DOHH2 (cell line): Measurements from ENCODE around the gene RASGEF1B.

Source experiments
- H3F3A ChIP-seq: fragments of 200-600 bp; sonication (generic), shearing (Covaris generic); 2 replicates; pipeline ENCODE4 v1.6.0; 2016; ENCODE audit warnings: antibody characterized with exemption, mild to moderate bottlenecking; ENCODE audit not compliant: control insufficient read depth, insufficient read depth
- H3K27ac ChIP-seq: fragments of 200-600 bp; sonication (generic); 2 replicates; pipeline ENCODE4 v1.5.1; 2014; ENCODE audit warnings: low read depth, mild to moderate bottlenecking, low read length, moderate library complexity
- H3K27me3 ChIP-seq: fragments of 200-600 bp; sonication (generic); 2 replicates; pipeline ENCODE4 v1.6.1; 2014; ENCODE audit warnings: mild to moderate bottlenecking, low read length, mixed read lengths; ENCODE audit not compliant: control insufficient read depth
- H3K36me3 ChIP-seq: fragments of 200-600 bp; sonication (generic); 2 replicates; pipeline ENCODE4 v1.6.1; 2014; ENCODE audit warnings: mild to moderate bottlenecking, low read length, moderate library complexity, mixed read lengths; ENCODE audit not compliant: control insufficient read depth
- H3K4me1 ChIP-seq: fragments of 200-600 bp; sonication (generic); 2 replicates; pipeline ENCODE4 v1.6.1; 2014; ENCODE audit warnings: mild to moderate bottlenecking, low read length, mixed read lengths; ENCODE audit not compliant: control insufficient read depth
- H3K4me2 ChIP-seq: fragments of 200-600 bp; sonication (generic); 2 replicates; pipeline ENCODE4 v1.6.0; 2014; ENCODE audit warnings: mild to moderate bottlenecking, low read length, moderate library complexity
- H3K4me3 ChIP-seq: fragments of 200-600 bp; sonication (generic); 2 replicates; pipeline ENCODE4 v1.5.1; 2014; ENCODE audit warnings: mild to moderate bottlenecking, low read length, mixed read lengths
- H3K79me2 ChIP-seq: fragments of 200-600 bp; sonication (generic); 2 replicates; pipeline ENCODE4 v1.6.1; 2014; ENCODE audit warnings: mild to moderate bottlenecking, low read length, mixed read lengths; ENCODE audit not compliant: control insufficient read depth
- H3K9me2 ChIP-seq: fragments of 200-600 bp; sonication (generic); replicated peaks from 2 replicates; pipeline ENCODE4 v1.6.1; 2014; ENCODE audit warnings: mild to moderate bottlenecking, low read length, mixed read lengths; ENCODE audit not compliant: control insufficient read depth
- H3K9me3 ChIP-seq: fragments of 200-600 bp; sonication (generic); 2 replicates; pipeline ENCODE4 v1.6.1; 2014; ENCODE audit warnings: antibody characterized with exemption, low read length, mixed read lengths; ENCODE audit not compliant: control insufficient read depth, insufficient read depth
- H4K20me1 ChIP-seq: fragments of 200-600 bp; sonication (generic); 2 replicates; pipeline ENCODE4 v1.6.0; 2014; ENCODE audit warnings: low read depth, mild to moderate bottlenecking, antibody characterized with exemption, low read length, moderate library complexity; ENCODE audit not compliant: control insufficient read depth, insufficient read depth
- EZH2phosphoT487 ChIP-seq: fragments of 200-600 bp; sonication (generic); IDR thresholded peaks from 2 replicates; pipeline ENCODE4 v1.6.1; 2017; ENCODE audit warnings: borderline replicate concordance, mild to moderate bottlenecking, antibody characterized with exemption, low read length, moderate library complexity, mixed read lengths
- TF ChIP-seq, protein P1 (sequence below): fragments of 200-600 bp; sonication (generic); IDR thresholded peaks from one replicate; pipeline ENCODE4 v1.5.1; 2014; ENCODE audit warnings: antibody characterized with exemption, mild to moderate bottlenecking, low read depth, low read length; ENCODE audit not compliant: poor library complexity, severe bottlenecking

RASGEF1B gene

DNA sequence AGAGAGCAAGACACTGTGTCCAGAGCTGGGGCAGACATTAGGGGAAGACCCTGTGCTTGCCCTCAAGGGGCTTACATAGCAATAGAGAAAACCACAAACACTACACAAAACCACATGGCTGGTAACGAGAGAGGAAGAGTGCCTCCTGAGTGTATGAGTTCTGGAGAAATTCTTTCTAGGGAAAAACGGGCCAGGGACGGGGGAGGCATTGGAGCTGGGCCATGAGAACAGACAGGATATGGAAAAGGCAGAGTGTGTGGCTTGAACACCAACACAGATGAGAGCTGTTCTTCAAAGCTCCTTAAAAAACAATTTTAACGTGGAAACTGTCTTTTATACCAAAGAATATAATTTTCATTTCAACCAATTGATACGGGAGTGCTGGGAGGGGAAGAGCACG, 42.7 kb downstream of the RASGEF1B start:
- TF ChIP-seq EZH2phosphoT487 = no peak
- TF ChIP-seq, protein P1, sequence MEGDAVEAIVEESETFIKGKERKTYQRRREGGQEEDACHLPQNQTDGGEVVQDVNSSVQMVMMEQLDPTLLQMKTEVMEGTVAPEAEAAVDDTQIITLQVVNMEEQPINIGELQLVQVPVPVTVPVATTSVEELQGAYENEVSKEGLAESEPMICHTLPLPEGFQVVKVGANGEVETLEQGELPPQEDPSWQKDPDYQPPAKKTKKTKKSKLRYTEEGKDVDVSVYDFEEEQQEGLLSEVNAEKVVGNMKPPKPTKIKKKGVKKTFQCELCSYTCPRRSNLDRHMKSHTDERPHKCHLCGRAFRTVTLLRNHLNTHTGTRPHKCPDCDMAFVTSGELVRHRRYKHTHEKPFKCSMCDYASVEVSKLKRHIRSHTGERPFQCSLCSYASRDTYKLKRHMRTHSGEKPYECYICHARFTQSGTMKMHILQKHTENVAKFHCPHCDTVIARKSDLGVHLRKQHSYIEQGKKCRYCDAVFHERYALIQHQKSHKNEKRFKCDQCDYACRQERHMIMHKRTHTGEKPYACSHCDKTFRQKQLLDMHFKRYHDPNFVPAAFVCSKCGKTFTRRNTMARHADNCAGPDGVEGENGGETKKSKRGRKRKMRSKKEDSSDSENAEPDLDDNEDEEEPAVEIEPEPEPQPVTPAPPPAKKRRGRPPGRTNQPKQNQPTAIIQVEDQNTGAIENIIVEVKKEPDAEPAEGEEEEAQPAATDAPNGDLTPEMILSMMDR = no peak
- Histone ChIP-seq H3K4me3 (no peak overlapping the region), H3K79me2 (no peaks in the 10 kb centered on the region), H4K20me1 (no peaks in the 10 kb centered on the region), H3K4me1 (no peaks in the 10 kb centered on the region), H3K4me2 (no peak overlapping the region), H3K36me3 (peaks cover 70% of the 10 kb centered on the region), H3F3A (no peaks in the 10 kb centered on the region), H3K9me2 (no peaks in the 10 kb centered on the region), H3K27me3 (no peaks in the 10 kb centered on the region), H3K9me3 (no peaks in the 10 kb centered on the region), H3K27ac (no peak overlapping the region)

DNA sequence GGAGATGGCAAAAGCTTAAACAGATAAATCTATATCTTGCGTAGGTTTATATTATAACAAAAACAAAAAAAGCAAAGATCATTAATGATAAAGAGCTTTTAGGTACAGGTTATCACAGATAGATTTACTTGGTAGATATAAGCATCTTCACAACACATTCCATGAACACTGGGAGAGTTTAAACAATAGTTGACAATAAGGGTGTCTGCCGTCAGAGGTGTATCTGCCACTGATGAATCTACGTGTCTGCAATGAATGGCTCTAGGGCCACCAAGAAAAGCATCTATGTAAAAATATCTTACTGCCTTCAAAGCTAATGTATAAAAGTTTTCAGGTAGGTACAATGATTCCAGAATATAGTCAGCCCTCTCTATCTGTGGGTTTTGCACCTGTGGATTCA, 43.7 kb downstream of the RASGEF1B start:
- H3K4me1 ChIP-seq = no peaks in the 10 kb centered on the region
- H3K9me3 ChIP-seq = no peaks in the 10 kb centered on the region
- H3K27ac ChIP-seq = no peak overlapping the region
- H3K79me2 ChIP-seq = no peaks in the 10 kb centered on the region
- H3K36me3 ChIP-seq = peaks cover 60% of the 10 kb centered on the region
- no peaks in the 10 kb centered on the region for H3K9me2 ChIP-seq
- H3K4me3 ChIP-seq = no peak overlapping the region
- no peaks in the 10 kb centered on the region for H3F3A ChIP-seq
- no peak overlapping the region for H3K4me2 ChIP-seq
- TF ChIP-seq, protein P1 = no peak
- TF ChIP-seq EZH2phosphoT487 = no peak
- H4K20me1 ChIP-seq = no peaks in the 10 kb centered on the region
- no peaks in the 10 kb centered on the region for H3K27me3 ChIP-seq

DNA sequence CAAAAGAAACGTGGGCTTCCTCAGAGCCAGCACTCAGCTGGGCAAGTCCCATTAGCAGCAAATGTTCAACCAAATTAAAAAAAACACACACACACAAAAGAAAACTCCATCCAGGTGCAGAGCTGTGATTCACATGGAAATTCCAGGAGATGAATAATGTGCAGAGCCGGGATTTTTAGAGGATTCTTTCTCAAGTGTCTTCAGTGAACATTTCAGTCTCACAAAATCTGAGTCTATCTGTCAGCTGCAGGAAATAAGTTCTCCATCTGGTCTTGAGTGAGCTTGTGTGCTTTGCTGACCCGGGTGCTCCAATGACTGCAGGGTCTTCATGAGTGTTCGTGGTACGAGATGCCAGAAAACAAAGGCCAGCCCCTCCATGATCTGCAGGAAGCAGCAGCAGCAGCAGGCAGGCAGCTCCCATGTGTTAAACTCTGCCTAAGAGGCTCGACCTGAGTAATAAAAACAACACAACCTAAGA, 44.3 kb downstream of the RASGEF1B start:
- Histone ChIP-seq H3K27ac (no peak overlapping the region), H3K79me2 (no peaks in the 10 kb centered on the region), H3K36me3 (peaks cover 57% of the 10 kb centered on the region), H3K4me2 (no peak overlapping the region), H4K20me1 (no peaks in the 10 kb centered on the region), H3K27me3 (no peaks in the 10 kb centered on the region), H3K9me2 (no peaks in the 10 kb centered on the region), H3K4me3 (no peak overlapping the region), H3K9me3 (no peaks in the 10 kb centered on the region), H3F3A (no peaks in the 10 kb centered on the region), H3K4me1 (0 out of 2 replicates have a peak, but pooled peaks cover 3% of the 10 kb centered on the region)
- TF ChIP-seq EZH2phosphoT487 = no peak
- TF ChIP-seq, protein P1 = no peak

DNA sequence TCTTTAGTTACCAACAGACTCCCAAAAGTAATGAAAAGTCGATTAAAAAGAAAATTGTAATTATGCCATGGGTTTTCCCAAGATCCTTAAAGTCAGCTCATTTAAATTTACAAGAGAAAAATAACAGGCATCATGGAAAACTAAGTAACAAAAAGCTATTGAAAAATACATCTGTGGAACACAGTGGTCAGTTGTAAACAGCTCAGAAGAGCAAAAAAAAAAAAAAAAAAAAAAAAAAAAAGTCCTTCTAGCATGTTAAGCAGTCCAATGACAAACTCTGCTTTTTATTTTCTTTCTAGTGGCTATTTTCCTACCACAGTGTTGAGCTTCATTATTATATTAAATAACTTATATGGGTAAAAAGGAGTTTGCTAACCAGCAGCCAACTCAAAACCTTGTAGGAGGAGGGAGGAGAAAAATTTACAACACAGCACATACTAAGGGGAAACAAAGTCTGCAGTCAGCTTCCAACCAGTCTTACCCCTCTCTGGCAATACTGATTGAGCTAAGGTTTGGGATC, 44.9 kb downstream of the RASGEF1B start:
- H4K20me1 ChIP-seq = no peaks in the 10 kb centered on the region
- H3F3A ChIP-seq = no peaks in the 10 kb centered on the region
- TF ChIP-seq EZH2phosphoT487 = no peak
- TF ChIP-seq, protein P1 = no peak
- peaks cover 51% of the 10 kb centered on the region for H3K36me3 ChIP-seq
- no peaks in the 10 kb centered on the region for H3K9me3 ChIP-seq
- H3K27me3 ChIP-seq = no peaks in the 10 kb centered on the region
- no peaks in the 10 kb centered on the region for H3K9me2 ChIP-seq
- no peak overlapping the region for H3K4me3 ChIP-seq
- H3K4me1 ChIP-seq = peaks cover 6% of the 10 kb centered on the region
- no peak overlapping the region for H3K4me2 ChIP-seq
- no peaks in the 10 kb centered on the region for H3K79me2 ChIP-seq
- H3K27ac ChIP-seq = no peak overlapping the region
